GM12892 (cell line): ENCODE data around the gene FIBCD1.

Source experiments
- POLR2A ChIP-seq: IDR thresholded peaks from 2 replicates; pipeline ENCODE4 v1.6.1; 2011; ENCODE audit warnings: low read depth, low read length, control low read depth
- POLR2AphosphoS5 ChIP-seq: IDR thresholded peaks from 2 replicates; pipeline ENCODE4 v1.6.1; 2011; ENCODE audit warnings: low read depth, low read length, control low read depth

DNA sequence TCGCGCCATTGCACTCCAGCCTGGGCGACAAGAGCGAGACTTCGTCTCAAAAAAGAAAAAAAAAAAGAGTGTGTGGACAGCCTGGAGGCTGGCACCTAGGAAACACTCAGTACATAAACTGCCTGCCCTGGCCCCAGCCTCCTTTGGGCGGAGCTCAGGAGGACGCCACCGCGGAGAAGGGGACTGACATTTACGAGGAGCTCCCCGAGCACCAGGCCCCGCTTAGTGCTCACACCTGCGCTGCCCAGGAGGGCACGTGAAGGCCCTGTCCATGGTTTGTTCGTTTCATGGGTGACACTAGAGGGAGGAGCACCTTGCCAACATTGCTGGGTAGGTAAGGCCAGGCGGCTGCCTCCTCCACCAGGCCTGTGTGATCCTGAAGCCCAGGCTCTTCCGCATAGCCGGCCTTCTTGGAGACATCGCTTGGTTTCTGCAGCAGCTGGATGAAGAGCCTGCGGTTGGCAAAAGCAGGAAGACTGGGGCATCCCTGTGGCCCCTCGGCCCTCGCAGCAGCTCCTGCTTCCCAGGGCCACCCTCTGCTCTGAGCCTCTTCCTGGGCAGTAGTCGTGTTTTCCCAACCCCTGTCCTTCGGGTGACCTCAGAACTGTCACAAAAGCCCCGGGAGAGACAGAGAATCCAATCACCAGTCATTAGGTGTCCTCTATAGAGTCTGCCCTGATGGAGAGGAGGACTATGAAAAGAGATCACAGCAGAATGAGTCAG is 43.8 kb upstream of the FIBCD1 start:
- no peak for TF ChIP-seq POLR2AphosphoS5
- no peak for TF ChIP-seq POLR2A
